ENCODE results near the gene NGDN.
"Not testable (repeated sequence)": the region's sequence is repeated elsewhere in the genome, so short reads cannot be mapped to it uniquely, and the experiment has no call there.

The NGDN gene

GRCh38 chr14:23469127-23469905 lies at the start of gene NGDN:
Gene NGDN (plus strand): TSS chr14:23469703. CDS start chr14:23469716, 13 bp downstream.
- Mint-ChIP-seq H3K36me3 (peaks cover 10% of the 10 kb centered on the region in 2 donors), H3K9me3 (no peaks in the 10 kb centered on the region)

GRCh38 chr14:23421594-23421993 lies 47.9 kb upstream of the NGDN start:
- no peaks in the 10 kb centered on the region for H3K36me3 Mint-ChIP-seq
- no peak overlapping the region for H3K4me3 Mint-ChIP-seq
- H3K9me3 Mint-ChIP-seq = no peaks in the 10 kb centered on the region
- peaks cover 5 to 6% of the 10 kb centered on the region in 2 donors for H3K4me1 Mint-ChIP-seq
- H3K27ac Mint-ChIP-seq = no peak overlapping the region
- DNase-seq (no peak), ATAC-seq (replicated peaks) (peak; percentile 59 to 85)
- H3K27me3 Mint-ChIP-seq = peaks cover 12 to 34% of the 10 kb centered on the region in 2 donors

More at GRCh38 chr14:23469127-23469905, at the start of gene NGDN:
- peaks cover 5 to 7% of the 10 kb centered on the region in 2 donors for H3K4me1 Mint-ChIP-seq
- H3K27me3 Mint-ChIP-seq = no peaks in the 10 kb centered on the region
- H3K27ac Mint-ChIP-seq = peak within 1 kb of the TSS; percentile 42
- peak; percentile 92 to 95 for ATAC-seq (replicated peaks)
- H3K4me3 Mint-ChIP-seq = peak within 1 kb of the TSS in 1 of 2 donors; percentile 44
- peak; percentile 93 for DNase-seq

- no peaks in the 10 kb centered on the region for H3K36me3 Mint-ChIP-seq
- H3K27me3 Mint-ChIP-seq = peaks cover 9 to 30% of the 10 kb centered on the region in 2 donors
Measured at GRCh38 chr14:23423657-23424056, 45.8 kb upstream of the NGDN start.

GRCh38 chr14:23425169-23425568 lies 44.3 kb upstream of the NGDN start:
- ATAC-seq (replicated peaks) (no peak), DNase-seq (no peak)
- Mint-ChIP-seq H3K4me1 (peaks cover 5 to 6% of the 10 kb centered on the region in 2 donors), H3K27me3 (peaks cover 7 to 24% of the 10 kb centered on the region in 2 donors), H3K9me3 (no peaks in the 10 kb centered on the region), H3K4me3 (no peak overlapping the region), H3K36me3 (no peaks in the 10 kb centered on the region), H3K27ac (peak overlapping the region; percentile 82)

More at GRCh38 chr14:23423657-23424056, 45.8 kb upstream of the NGDN start:
- no peak for DNase-seq
- ATAC-seq (replicated peaks) = no peak
- Mint-ChIP-seq H3K9me3 (no peaks in the 10 kb centered on the region), H3K4me3 (no peak overlapping the region), H3K27ac (no peak overlapping the region), H3K4me1 (peaks cover 5 to 6% of the 10 kb centered on the region in 2 donors)

GRCh38 chr14:23425798-23426197 lies 43.7 kb upstream of the NGDN start:
- H3K4me1 Mint-ChIP-seq, H3K9me3 Mint-ChIP-seq, H3K27ac Mint-ChIP-seq, H3K36me3 Mint-ChIP-seq, H3K4me3 Mint-ChIP-seq, DNase-seq: not testable (repeated sequence)
- peaks cover 11 to 24% of the 10 kb centered on the region in 2 donors for H3K27me3 Mint-ChIP-seq
- peak in 1 of 2 donors; percentile 35 for ATAC-seq (replicated peaks)

GRCh38 chr14:23428686-23429495 lies 40.6 kb upstream of the NGDN start:
- Mint-ChIP-seq H3K4me3 (no peak overlapping the region), H3K27me3 (peaks cover 37 to 38% of the 10 kb centered on the region in 2 donors), H3K27ac (no peak overlapping the region), H3K4me1 (no peaks in the 10 kb centered on the region), H3K36me3 (no peaks in the 10 kb centered on the region), H3K9me3 (no peaks in the 10 kb centered on the region)
- DNase-seq (no peak), ATAC-seq (replicated peaks) (no peak)

GRCh38 chr14:23430016-23430722 lies 39.3 kb upstream of the NGDN start:
- ATAC-seq (replicated peaks) = no peak
- no peaks in the 10 kb centered on the region for H3K36me3 Mint-ChIP-seq
- no peak overlapping the region for H3K4me3 Mint-ChIP-seq
- no peaks in the 10 kb centered on the region for H3K4me1 Mint-ChIP-seq
- peaks cover 39 to 42% of the 10 kb centered on the region in 2 donors for H3K27me3 Mint-ChIP-seq
- no peaks in the 10 kb centered on the region for H3K9me3 Mint-ChIP-seq
- DNase-seq = no peak
- H3K27ac Mint-ChIP-seq = no peak overlapping the region

GRCh38 chr14:23430723-23431085 lies 38.8 kb upstream of the NGDN start:
- H3K27me3 Mint-ChIP-seq = peaks cover 36 to 45% of the 10 kb centered on the region in 2 donors
- no peak overlapping the region for H3K4me3 Mint-ChIP-seq
- no peak overlapping the region for H3K27ac Mint-ChIP-seq
- ATAC-seq (replicated peaks) = no peak
- DNase-seq = no peak
- no peaks in the 10 kb centered on the region for H3K9me3 Mint-ChIP-seq
- H3K36me3 Mint-ChIP-seq = no peaks in the 10 kb centered on the region
- no peaks in the 10 kb centered on the region for H3K4me1 Mint-ChIP-seq

GRCh38 chr14:23431486-23431885 lies 38.0 kb upstream of the NGDN start:
- DNase-seq (no peak), ATAC-seq (replicated peaks) (no peak)
- no peak overlapping the region for H3K27ac Mint-ChIP-seq
- no peaks in the 10 kb centered on the region for H3K9me3 Mint-ChIP-seq
- no peak overlapping the region for H3K4me3 Mint-ChIP-seq
- no peaks in the 10 kb centered on the region for H3K36me3 Mint-ChIP-seq
- peaks cover 36 to 45% of the 10 kb centered on the region in 2 donors for H3K27me3 Mint-ChIP-seq
- no peaks in the 10 kb centered on the region for H3K4me1 Mint-ChIP-seq

- DNase-seq (no peak), ATAC-seq (replicated peaks) (no peak)
- H3K4me1 Mint-ChIP-seq = no peaks in the 10 kb centered on the region
- H3K27ac Mint-ChIP-seq = no peak overlapping the region
- H3K36me3 Mint-ChIP-seq = no peaks in the 10 kb centered on the region
- H3K9me3 Mint-ChIP-seq = no peaks in the 10 kb centered on the region
- peaks cover 36 to 45% of the 10 kb centered on the region in 2 donors for H3K27me3 Mint-ChIP-seq
- H3K4me3 Mint-ChIP-seq = no peak overlapping the region
Measured at GRCh38 chr14:23432102-23432925, 37.2 kb upstream of the NGDN start.

- Mint-ChIP-seq H3K36me3 (no peaks in the 10 kb centered on the region), H3K9me3 (no peaks in the 10 kb centered on the region), H3K27me3 (peaks cover 36 to 45% of the 10 kb centered on the region in 2 donors), H3K4me1 (no peaks in the 10 kb centered on the region), H3K4me3 (no peak overlapping the region), H3K27ac (no peak overlapping the region)
- DNase-seq (no peak), ATAC-seq (replicated peaks) (no peak)
Measured at GRCh38 chr14:23432946-23433345, 36.6 kb upstream of the NGDN start.

- Mint-ChIP-seq H3K9me3 (no peaks in the 10 kb centered on the region), H3K36me3 (no peaks in the 10 kb centered on the region), H3K4me3 (no peak overlapping the region), H3K27ac (no peak overlapping the region), H3K4me1 (no peaks in the 10 kb centered on the region), H3K27me3 (peaks cover 36 to 45% of the 10 kb centered on the region in 2 donors)
- DNase-seq (no peak), ATAC-seq (replicated peaks) (no peak)
Measured at GRCh38 chr14:23433457-23433856, 36.0 kb upstream of the NGDN start.

GRCh38 chr14:23434488-23435222 lies 34.8 kb upstream of the NGDN start:
- no peak for ATAC-seq (replicated peaks)

More at GRCh38 chr14:23434488-23435222, 34.8 kb upstream of the NGDN start:
- Mint-ChIP-seq H3K4me3 (no peak overlapping the region), H3K27ac (no peak overlapping the region), H3K9me3 (no peaks in the 10 kb centered on the region), H3K4me1 (no peaks in the 10 kb centered on the region), H3K27me3 (peaks cover 35 to 43% of the 10 kb centered on the region in 2 donors), H3K36me3 (no peaks in the 10 kb centered on the region)
- no peak for DNase-seq

All from stimulated activated naive B cell treated with anti-CD40 and anti-IgM and Interleukin-4, amounts not matched to agents 10 μg/mL and 1 μg/mL and 100 μg/mL, for 72 hours (primary cell).